H1 (cell line): ENCODE data around the gene NTNG2. TPM values are rescaled to one million over a fixed set of nuclear protein-coding genes. Genes with fewer than 3 reads are reported as not detected.

Experiments
- CTCF ChIA-PET: fragments of 300-600 bp; sonication (Branson Sonifier 250); formaldehyde crosslinking; loops from one replicate; lab custom pipeline; 2021; ENCODE audit not compliant: partially characterized antibody; lab: Charles Lee
- POLR2A ChIA-PET: fragments of 300-600 bp; sonication (Branson Sonifier 250); formaldehyde crosslinking; loops from one replicate; lab custom pipeline; 2021; ENCODE audit warnings: inconsistent platforms; ENCODE audit not compliant: partially characterized antibody; lab: Charles Lee
- DNase-seq, 2 experiments: peaks; one replicate each; pipeline versions ENCODE4 v3.0.0 to v3.0.0-alpha.2; 2010 to 2022; ENCODE audit warnings: low spot score in 2 of 2, low read depth in 1 of 2, mixed read lengths in 1 of 2
- FAIRE-seq: peaks from 2 replicates; lab custom pipeline; 2011; peaks lifted over from hg19 to GRCh38; lab: Jason Lieb, UNC
- H2AFZ ChIP-seq: 2 replicates; pipeline ENCODE4 v1.8.1; 2012; ENCODE audit warnings: low read length, inconsistent platforms
- H2AK5ac ChIP-seq: 2 replicates; pipeline ENCODE4 v1.6.1; 2013; ENCODE audit warnings: low read depth, low read length
- H2BK120ac ChIP-seq: replicated peaks from 2 replicates; pipeline ENCODE3; 2013; ENCODE audit warnings: low read depth, low read length, inconsistent platforms
- H2BK12ac ChIP-seq: 2 replicates; pipeline ENCODE4 v1.6.1; 2013; ENCODE audit warnings: low read depth, low read length
- H2BK15ac ChIP-seq: 2 replicates; pipeline ENCODE4 v1.6.1; 2013; ENCODE audit warnings: low read length
- H2BK20ac ChIP-seq: 2 replicates; pipeline ENCODE4 v1.6.1; 2013; ENCODE audit warnings: low read length
- H2BK5ac ChIP-seq: 2 replicates; pipeline ENCODE4 v1.6.1; 2013; ENCODE audit warnings: low read depth, low read length
- H3K14ac ChIP-seq: 2 replicates; pipeline ENCODE4 v1.6.1; 2013; ENCODE audit warnings: inconsistent platforms; ENCODE audit not compliant: insufficient read length
- H3K18ac ChIP-seq: 2 replicates; pipeline ENCODE4 v1.6.1; 2013; ENCODE audit warnings: low read length; ENCODE audit errors: extremely low read depth
- H3K23ac ChIP-seq: 2 replicates; pipeline ENCODE4 v1.6.1; 2013; ENCODE audit warnings: inconsistent platforms; ENCODE audit not compliant: insufficient read length
- H3K23me2 ChIP-seq: 2 replicates; pipeline ENCODE4 v1.6.1; 2013; ENCODE audit warnings: low read depth, low read length
- H3K27ac ChIP-seq: 2 replicates; pipeline ENCODE4 v1.6.1; 2011; ENCODE audit warnings: low read depth, low read length, inconsistent platforms
- H3K27me3 ChIP-seq, 4 experiments: replicated peaks in 1 of 4; 1 replicate in 1 of 4; 2 replicates in 3 of 4; pipeline versions ENCODE4 v1.6.1 to v1.8.1; 2011 to 2013; ENCODE audit warnings: low read length in 3 of 4, mild to moderate bottlenecking in 3 of 4, inconsistent platforms in 2 of 4, mixed read lengths in 2 of 4, moderate library complexity in 1 of 4; ENCODE audit not compliant: control insufficient read depth in 3 of 4, insufficient read depth in 3 of 4; ENCODE audit errors: extremely low read depth in 1 of 4
- H3K36me3 ChIP-seq, 4 experiments: 2 replicates each; pipeline versions ENCODE4 v1.6.1 to v1.8.1; 2011 to 2013; ENCODE audit warnings: mild to moderate bottlenecking in 4 of 4, low read length in 3 of 4, moderate library complexity in 2 of 4, control low read depth in 1 of 4, inconsistent platforms in 1 of 4; ENCODE audit not compliant: insufficient read depth in 4 of 4, control insufficient read depth in 2 of 4
- H3K4ac ChIP-seq: replicated peaks from 2 replicates; pipeline ENCODE3; 2013; ENCODE audit warnings: low read length, low read depth, mixed read lengths, inconsistent platforms; ENCODE audit not compliant: insufficient read length
- H3K4me1 ChIP-seq, 4 experiments: replicated peaks in 1 of 4; 1 replicate in 1 of 4; 2 replicates in 3 of 4; pipeline versions ENCODE4 v1.6.1 to v1.8.1; 2011 to 2013; ENCODE audit warnings: low read length in 3 of 4, inconsistent platforms in 2 of 4, mixed read lengths in 1 of 4; ENCODE audit not compliant: insufficient read depth in 4 of 4, control insufficient read depth in 3 of 4
- H3K4me2 ChIP-seq, 2 experiments: 2 replicates each; pipeline versions ENCODE4 v1.6.1 to v1.8.1; 2011 to 2013; ENCODE audit warnings: low read depth in 2 of 2, low read length in 2 of 2, control low read depth in 1 of 2, inconsistent platforms in 1 of 2, mild to moderate bottlenecking in 1 of 2; ENCODE audit not compliant: insufficient read depth in 1 of 2
- H3K4me3 ChIP-seq, 4 experiments: fragments of 200-600, 300-600 bp in 1 of 4; sonication (generic), shearing (Covaris generic), sonication (Bioruptor Twin) in 1 of 4; 2 replicates each; pipeline versions ENCODE4 v1.5.1 to v1.8.1; 2011 to 2016; ENCODE audit warnings: low read length in 4 of 4, low read depth in 3 of 4, control low read depth in 2 of 4, inconsistent platforms in 2 of 4, mild to moderate bottlenecking in 2 of 4, mixed read lengths in 1 of 4, moderate library complexity in 1 of 4; ENCODE audit not compliant: insufficient read depth in 2 of 4; ENCODE audit errors: extremely low read depth in 1 of 4
- H3K56ac ChIP-seq: replicated peaks from 2 replicates; pipeline ENCODE3; 2013; ENCODE audit warnings: low read depth, mild to moderate bottlenecking, mixed read lengths, low read length, inconsistent platforms; ENCODE audit not compliant: insufficient read length
- H3K79me1 ChIP-seq: 2 replicates; pipeline ENCODE4 v1.6.1; 2013; ENCODE audit warnings: low read depth, low read length, control low read depth
- H3K79me2 ChIP-seq, 2 experiments: 2 replicates each; pipeline versions ENCODE4 v1.6.1 to v1.8.1; 2012 to 2013; ENCODE audit warnings: low read length in 2 of 2, mild to moderate bottlenecking in 2 of 2, inconsistent platforms in 1 of 2; ENCODE audit not compliant: insufficient read depth in 2 of 2, control insufficient read depth in 1 of 2
- H3K9ac ChIP-seq, 4 experiments: replicated peaks in 1 of 4; 1 replicate in 1 of 4; 2 replicates in 3 of 4; pipeline versions ENCODE4 v1.6.1 to v1.8.1; 2011 to 2013; ENCODE audit warnings: low read depth in 3 of 4, low read length in 3 of 4, control low read depth in 2 of 4, mild to moderate bottlenecking in 2 of 4, moderate library complexity in 2 of 4, inconsistent platforms in 1 of 4; ENCODE audit errors: extremely low read depth in 1 of 4
- H3K9me3 ChIP-seq, 2 experiments: 2 replicates each; pipeline versions ENCODE4 v1.6.1 to v1.8.1; 2012 to 2013; ENCODE audit warnings: mild to moderate bottlenecking in 2 of 2, moderate library complexity in 2 of 2, control low read depth in 1 of 2, inconsistent platforms in 1 of 2, low read depth in 1 of 2, low read length in 1 of 2, mixed read lengths in 1 of 2; ENCODE audit not compliant: insufficient read depth in 2 of 2
- H4K20me1 ChIP-seq, 2 experiments: replicated peaks in 1 of 2; 2 replicates each; pipeline versions ENCODE3 to v1.8.1; 2011 to 2013; ENCODE audit warnings: inconsistent platforms in 2 of 2, low read length in 2 of 2, mild to moderate bottlenecking in 1 of 2; ENCODE audit not compliant: insufficient read depth in 2 of 2, control insufficient read depth in 1 of 2
- H4K5ac ChIP-seq: 2 replicates; pipeline ENCODE4 v1.6.1; 2013; ENCODE audit warnings: low read length, low read depth, mixed read lengths, inconsistent platforms; ENCODE audit not compliant: insufficient read length
- H4K8ac ChIP-seq: 2 replicates; pipeline ENCODE4 v1.8.0; 2013; ENCODE audit warnings: mild to moderate bottlenecking, moderate library complexity, low read length, inconsistent platforms; ENCODE audit not compliant: insufficient read depth; ENCODE audit errors: extremely low read depth
- H4K91ac ChIP-seq: replicated peaks from 2 replicates; pipeline ENCODE3; 2013; ENCODE audit warnings: low read length, mixed read lengths, inconsistent platforms; ENCODE audit not compliant: insufficient read length
- KDM4A ChIP-seq: IDR thresholded peaks from one replicate; pipeline ENCODE4 v1.7.1; 2012; ENCODE audit warnings: low read depth, mild to moderate bottlenecking, moderate library complexity, low read length, inconsistent platforms; ENCODE audit not compliant: severe bottlenecking
- WGBS, 2 experiments: shearing (Covaris generic) in 1 of 2; methylation state at CpG; one replicate each; pipeline versions ENCODE4 v1.1.6 to v1.1.7; 2013 to 2015; ENCODE audit warnings: low lambda C conversion rate in 2 of 2, mixed read lengths in 2 of 2, inconsistent platforms in 1 of 2, low coverage in 1 of 2, missing lambda C conversion rate in 1 of 2; ENCODE audit not compliant: insufficient replicate concordance in 2 of 2, insufficient coverage in 1 of 2, insufficient read length in 1 of 2; ENCODE audit errors: extremely low coverage in 1 of 2, missing lambda C conversion rate in 1 of 2; 5-methylcytosine and 5-hydroxymethylcytosine counted together
- polyA plus RNA-seq, 7 experiments: library from polyadenylated mRNA; depleted of rRNA in 3 of 7; stranded (reverse) in 5 of 7; unstranded in 2 of 7; fragments of >200 nt in 5 of 7; fragments of 200-250 nt in 2 of 7; gene quantifications; 1 replicate in 5 of 7; 2 replicates in 1 of 7; 4 replicates in 1 of 7; pipeline versions ENCODE4 v1.2.1 to v1.2.3, GENCODE V29; 2011 to 2013; ENCODE audit warnings: missing spikeins in 2 of 7, mixed read lengths in 2 of 7
- total RNA-seq: library from RNA; stranded (reverse); fragmentation: NEBNext Ultra II Directional; extraction: Animal tissue kit (Norgen Biotek cat#: 25700); gene quantifications from 2 replicates; pipeline ENCODE4 v1.2.1, GENCODE V29; 2021

NTNG2 gene
- total and polyA plus RNA-seq, 2 of the 8 experiments (the other 6 are each of a cell fraction or from before 2014, with no cell fraction given): 1.4 to 1.5 TPM

DNA sequence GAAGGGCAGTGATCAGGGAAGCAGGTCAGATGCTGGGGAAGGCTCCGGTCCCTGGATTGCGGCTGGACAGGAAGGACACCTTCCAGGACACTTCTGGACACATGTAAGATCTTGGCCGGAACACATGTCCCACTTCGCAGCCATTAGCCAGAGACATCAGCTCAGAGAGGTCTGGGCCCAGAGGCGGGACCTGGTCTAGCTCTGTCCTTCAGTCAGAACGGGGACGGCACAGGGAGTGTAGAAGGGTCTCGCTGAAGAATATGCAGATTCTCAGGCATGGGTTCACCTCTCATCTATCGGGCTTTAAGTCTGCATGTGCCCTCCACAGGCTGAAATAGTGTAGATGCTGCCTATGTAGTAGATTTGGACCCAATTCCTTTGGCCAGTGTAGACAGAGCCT, 73.3 kb downstream of the NTNG2 start:
- POLR2A ChIA-PET: no interaction called here
- no peaks in the 10 kb centered on the region for H3K79me1 ChIP-seq
- no peak overlapping the region for H3K27ac ChIP-seq
- no peak overlapping the region for H3K9ac ChIP-seq
- H3K4me2 ChIP-seq: no peak overlapping the region
- H2BK120ac ChIP-seq: no peak overlapping the region
- no peak overlapping the region for H3K56ac ChIP-seq
- no peak overlapping the region for H2AFZ ChIP-seq
- H3K79me2 ChIP-seq: no peaks in the 10 kb centered on the region
- no peak overlapping the region for H4K91ac ChIP-seq
- H2BK12ac ChIP-seq: no peak overlapping the region
- WGBS, 2 experiments: 88% methylated on average over 9 of the region's 9 CpGs; no CpG with 5 or more reads in 1 of the 2 experiments
- H4K8ac ChIP-seq: no peak overlapping the region
- H2BK20ac ChIP-seq: no peak overlapping the region
- CTCF ChIA-PET: interaction anchor here (0.7 to 16.9 kb wide), 28 partner anchors 9 to 472 kb away, joined by 3 to 370 read pairs (median 4); partner anchors contain the start of gene NTNG2
- H4K20me1 ChIP-seq: peaks cover 0 to 2% of the 10 kb centered on the region in 2 experiments
- no peaks in the 10 kb centered on the region for H3K23me2 ChIP-seq
- H3K23ac ChIP-seq: no peak overlapping the region
- no peak overlapping the region for H4K5ac ChIP-seq
- no peak overlapping the region for H3K14ac ChIP-seq
- TF ChIP-seq KDM4A: no peak
- H3K4me3 ChIP-seq: no peak overlapping the region
- no peak for DNase-seq
- no peaks in the 10 kb centered on the region; a peak in 1 of 7 replicates for H3K27me3 ChIP-seq
- H2BK15ac ChIP-seq: no peak overlapping the region
- H3K4ac ChIP-seq: no peak overlapping the region
- no peaks in the 10 kb centered on the region for H3K36me3 ChIP-seq
- H2BK5ac ChIP-seq: no peak overlapping the region
- no peaks in the 10 kb centered on the region for H3K9me3 ChIP-seq
- no peak overlapping the region for H3K18ac ChIP-seq
- H3K4me1 ChIP-seq: peaks cover 0 to 9% (median 3%) of the 10 kb centered on the region in 4 experiments; a peak in 6 of 7 replicates
- no peak overlapping the region for H2AK5ac ChIP-seq
- FAIRE-seq: no peak
